HEK293 (cell line): Measurements from ENCODE around the gene ALDH1B1.

ENCODE experiments used
- CTCF ChIA-PET: fragments of 350-600 bp; formaldehyde crosslinking; extraction: SDS; loops from one replicate; lab custom pipeline; 2021; ENCODE audit warnings: antibody characterized with exemption; lab: Yijun Ruan, JAX
- POLR2A ChIA-PET: fragments of 300-600 bp; formaldehyde crosslinking; extraction: SDS; loops from one replicate; lab custom pipeline; 2020; ENCODE audit warnings: antibody characterized with exemption, inconsistent platforms; lab: Yijun Ruan, JAX
- H3K27ac ChIP-seq: fragments of 200-500 bp; sonication (Bioruptor generic); 2 replicates; pipeline ENCODE4 v1.5.1; 2014; ENCODE audit warnings: low read depth, low read length, control low read depth, inconsistent platforms; ENCODE audit errors: extremely low read depth
- H3K36me3 ChIP-seq, 2 experiments: fragments of 200-500 bp in 1 of 2; sonication (Bioruptor generic) in 1 of 2; 1 replicate in 1 of 2; 2 replicates in 1 of 2; pipeline ENCODE4 v1.5.1; 2014 to 2017; ENCODE audit warnings: inconsistent platforms in 2 of 2, low read length in 2 of 2; ENCODE audit not compliant: control insufficient read depth in 2 of 2, insufficient read depth in 1 of 2
- H3K4me1 ChIP-seq: fragments of 200-500 bp; sonication (Bioruptor generic); 2 replicates; pipeline ENCODE4 v1.5.1; 2014; ENCODE audit warnings: mild to moderate bottlenecking, low read length, inconsistent platforms; ENCODE audit not compliant: control insufficient read depth, insufficient read depth
- H3K4me3 ChIP-seq: 2 replicates; pipeline ENCODE4 v1.5.1; 2011; ENCODE audit warnings: low read depth, mild to moderate bottlenecking, control low read depth, low read length, moderate library complexity
- H3K9me3 ChIP-seq: fragments of 200-500 bp; sonication (Bioruptor generic); 2 replicates; pipeline ENCODE4 v1.5.1; 2014; ENCODE audit warnings: low read depth, low read length, inconsistent platforms; ENCODE audit not compliant: control insufficient read depth, insufficient read depth
- BCL11A ChIP-seq: fragments of 450-650 bp; formaldehyde crosslinking; IDR thresholded peaks from 2 replicates; pipeline ENCODE4 v1.5.1; 2016; ENCODE audit warnings: low read depth, missing biosample characterization, missing genetic modification characterization
- IKZF3 ChIP-seq: fragments of 450-650 bp; IDR thresholded peaks from 2 replicates; pipeline ENCODE4 v1.5.0; 2018; ENCODE audit warnings: missing biosample characterization, mild to moderate bottlenecking, missing genetic modification characterization, moderate library complexity
- INSM2 ChIP-seq: fragments of 450-650 bp; formaldehyde crosslinking; IDR thresholded peaks from 2 replicates; pipeline ENCODE4 v1.5.1; 2016; ENCODE audit warnings: missing biosample characterization, missing genetic modification characterization
- KLF8 ChIP-seq: fragments of 450-650 bp; formaldehyde crosslinking; IDR thresholded peaks from 2 replicates; pipeline ENCODE4 v1.5.1; 2016; ENCODE audit warnings: missing biosample characterization, missing genetic modification characterization
- PRDM1 ChIP-seq: fragments of 450-650 bp; formaldehyde crosslinking; IDR thresholded peaks from 2 replicates; pipeline ENCODE4; 2016; ENCODE audit warnings: missing biosample characterization, missing genetic modification characterization
- PRDM6 ChIP-seq: fragments of 450-650 bp; formaldehyde crosslinking; IDR thresholded peaks from 2 replicates; pipeline ENCODE4 v1.5.1; 2017; ENCODE audit warnings: missing biosample characterization, missing genetic modification characterization
- SCRT1 ChIP-seq: fragments of 450-650 bp; formaldehyde crosslinking; IDR thresholded peaks from 2 replicates; pipeline ENCODE4 v1.5.1; 2016; ENCODE audit warnings: missing biosample characterization, missing genetic modification characterization, borderline replicate concordance
- SCRT2 ChIP-seq: fragments of 450-650 bp; formaldehyde crosslinking; IDR thresholded peaks from 2 replicates; pipeline ENCODE4 v1.5.1; 2016; ENCODE audit warnings: missing biosample characterization, missing genetic modification characterization
- SP2 ChIP-seq: fragments of 450-650 bp; formaldehyde crosslinking; IDR thresholded peaks from 2 replicates; pipeline ENCODE4 v1.5.1; 2016; ENCODE audit warnings: missing biosample characterization, missing genetic modification characterization
- SP7 ChIP-seq: fragments of 450-650 bp; formaldehyde crosslinking; IDR thresholded peaks from 2 replicates; pipeline ENCODE4 v1.5.1; 2016; ENCODE audit warnings: missing biosample characterization, missing genetic modification characterization
- YY1 ChIP-seq: fragments of 450-650 bp; formaldehyde crosslinking; IDR thresholded peaks from 2 replicates; pipeline ENCODE4 v1.5.1; 2018; ENCODE audit warnings: missing biosample characterization, missing genetic modification characterization
- ZBTB11 ChIP-seq: fragments of 450-650 bp; formaldehyde crosslinking; conservative IDR thresholded peaks from 2 replicates; pipeline ENCODE4 v1.5.1; 2016; ENCODE audit warnings: low read depth, missing biosample characterization, missing genetic modification characterization
- ZBTB26 ChIP-seq: fragments of 450-650 bp; formaldehyde crosslinking; optimal IDR thresholded peaks from 2 replicates; pipeline ENCODE3; 2016; ENCODE audit warnings: missing biosample characterization, mild to moderate bottlenecking, missing genetic modification characterization
- ZBTB8A ChIP-seq: fragments of 450-650 bp; formaldehyde crosslinking; IDR thresholded peaks from 2 replicates; pipeline ENCODE4 v1.5.1; 2016; ENCODE audit warnings: missing biosample characterization, missing genetic modification characterization
- ZFHX2 ChIP-seq: fragments of 450-650 bp; formaldehyde crosslinking; conservative IDR thresholded peaks from 2 replicates; pipeline ENCODE4 v1.5.1; 2016; ENCODE audit warnings: missing biosample characterization, missing genetic modification characterization
- ZFP37 ChIP-seq: fragments of 450-650 bp; formaldehyde crosslinking; IDR thresholded peaks from 2 replicates; pipeline ENCODE4 v1.5.1; 2016; ENCODE audit warnings: missing biosample characterization, missing genetic modification characterization
- ZNF10 ChIP-seq: fragments of 450-650 bp; formaldehyde crosslinking; IDR thresholded peaks from 2 replicates; pipeline ENCODE4 v1.5.1; 2017; ENCODE audit warnings: missing biosample characterization, missing genetic modification characterization
- ZNF266 ChIP-seq: fragments of 450-650 bp; formaldehyde crosslinking; IDR thresholded peaks from 2 replicates; pipeline ENCODE4 v1.5.1; 2016; ENCODE audit warnings: missing biosample characterization, missing genetic modification characterization, low read depth
- ZNF404 ChIP-seq: fragments of 450-650 bp; formaldehyde crosslinking; IDR thresholded peaks from 2 replicates; pipeline ENCODE4 v1.5.1; 2017; ENCODE audit warnings: missing biosample characterization, missing genetic modification characterization
- ZNF521 ChIP-seq: fragments of 450-650 bp; formaldehyde crosslinking; IDR thresholded peaks from 2 replicates; pipeline ENCODE4 v1.5.1; 2017; ENCODE audit warnings: missing biosample characterization, mild to moderate bottlenecking, missing genetic modification characterization
- ZNF529 ChIP-seq: fragments of 450-650 bp; formaldehyde crosslinking; IDR thresholded peaks from 2 replicates; pipeline ENCODE4 v1.5.1; 2017; ENCODE audit warnings: missing genetic modification characterization, missing biosample characterization; ENCODE audit not compliant: insufficient replicate concordance
- ZNF558 ChIP-seq: fragments of 450-650 bp; formaldehyde crosslinking; IDR thresholded peaks from 2 replicates; pipeline ENCODE4 v1.5.1; 2016; ENCODE audit warnings: missing biosample characterization, missing genetic modification characterization
- ZNF585B ChIP-seq: fragments of 450-650 bp; formaldehyde crosslinking; IDR thresholded peaks from 2 replicates; pipeline ENCODE4 v1.5.1; 2016; ENCODE audit warnings: missing biosample characterization, missing genetic modification characterization
- ZNF600 ChIP-seq: fragments of 450-650 bp; formaldehyde crosslinking; IDR thresholded peaks from 2 replicates; pipeline ENCODE4 v1.5.1; 2016; ENCODE audit warnings: missing biosample characterization, missing genetic modification characterization
- ZNF830 ChIP-seq: fragments of 450-650 bp; IDR thresholded peaks from 2 replicates; pipeline ENCODE4 v1.5.0; 2018; ENCODE audit warnings: missing biosample characterization, missing genetic modification characterization, low read depth, mild to moderate bottlenecking, moderate library complexity
- ZNF843 ChIP-seq: fragments of 450-650 bp; formaldehyde crosslinking; IDR thresholded peaks from 2 replicates; pipeline ENCODE4 v1.5.1; 2016; ENCODE audit warnings: missing biosample characterization, missing genetic modification characterization
- ZSCAN18 ChIP-seq: fragments of 450-650 bp; formaldehyde crosslinking; IDR thresholded peaks from 2 replicates; pipeline ENCODE4 v1.5.1; 2016; ENCODE audit warnings: missing biosample characterization, missing genetic modification characterization
- ZSCAN30 ChIP-seq: fragments of 450-650 bp; IDR thresholded peaks from 2 replicates; pipeline ENCODE4 v1.5.1; 2018; ENCODE audit warnings: missing biosample characterization, mild to moderate bottlenecking, missing genetic modification characterization, moderate library complexity

The ALDH1B1 gene

GRCh38 chr9:38401994-38402393 lies 9.5 kb downstream of the ALDH1B1 start:
- POLR2A ChIA-PET, result no interaction called here
- Histone ChIP-seq H3K27ac (no peak overlapping the region), H3K36me3 (peaks cover 0 to 10% of the 10 kb centered on the region in 2 experiments; a peak in 1 of 3 replicates), H3K4me1 (no peaks in the 10 kb centered on the region), H3K4me3 (no peak overlapping the region), H3K9me3 (no peaks in the 10 kb centered on the region)
- CTCF ChIA-PET, result interaction anchor here (1.0 to 2.3 kb wide), 7 partner anchors 9 to 68 kb away, joined by 4 to 13 read pairs (median 7); no protein-coding TSS in a partner anchor
- TF ChIP-seq SP2 (tag by site-specific recombination) (no peak), ZNF830 (tag by site-specific recombination) (no peak), SCRT2 (tag by site-specific recombination) (no peak), ZNF558 (tag by site-specific recombination) (no peak), ZBTB8A (tag by site-specific recombination) (no peak), ZBTB26 (tag by site-specific recombination) (no peak), ZNF521 (no peak), ZSCAN30 (tag by site-specific recombination) (no peak), ZNF843 (tag by site-specific recombination) (no peak), ZNF600 (no peak), ZSCAN18 (tag by site-specific recombination) (no peak), ZFHX2 (tag by site-specific recombination) (no peak), SCRT1 (no peak), ZNF10 (tag by site-specific recombination) (no peak), KLF8 (tag by site-specific recombination) (no peak), SP7 (no peak), ZNF585B (tag by site-specific recombination) (no peak), ZNF404 (tag by site-specific recombination) (no peak), BCL11A (no peak)

GRCh38 chr9:38404314-38404713 lies 11.8 kb downstream of the ALDH1B1 start:
- CTCF ChIA-PET, result interaction anchor here (0.6 to 2.3 kb wide), 6 partner anchors 12 to 317 kb away, joined by 3 to 9 read pairs (median 3); partner anchors contain the start of gene ALDH1B1
- H3K27ac ChIP-seq, result no peak overlapping the region
- POLR2A ChIA-PET, result no interaction called here
- no peaks in the 10 kb centered on the region for H3K4me1 ChIP-seq
- H3K36me3 ChIP-seq, result no peaks in the 10 kb centered on the region
- no peak overlapping the region for H3K4me3 ChIP-seq
- TF ChIP-seq ZFP37 (tag by site-specific recombination), result no peak
- TF ChIP-seq PRDM6 (tag by site-specific recombination), result no peak
- no peak for TF ChIP-seq ZBTB11 (tag by site-specific recombination)
- no peak for TF ChIP-seq YY1 (tag by site-specific recombination)
- no peak for TF ChIP-seq ZBTB8A (tag by site-specific recombination)
- TF ChIP-seq INSM2 (tag by site-specific recombination), result no peak
- TF ChIP-seq ZNF266 (tag by site-specific recombination), result no peak
- TF ChIP-seq PRDM1, result no peak
- TF ChIP-seq ZNF529 (tag by site-specific recombination), result no peak
- TF ChIP-seq IKZF3 (tag by site-specific recombination), result no peak
- H3K9me3 ChIP-seq, result no peaks in the 10 kb centered on the region
